ENCODE data around the gene ZNF445.

DNA sequence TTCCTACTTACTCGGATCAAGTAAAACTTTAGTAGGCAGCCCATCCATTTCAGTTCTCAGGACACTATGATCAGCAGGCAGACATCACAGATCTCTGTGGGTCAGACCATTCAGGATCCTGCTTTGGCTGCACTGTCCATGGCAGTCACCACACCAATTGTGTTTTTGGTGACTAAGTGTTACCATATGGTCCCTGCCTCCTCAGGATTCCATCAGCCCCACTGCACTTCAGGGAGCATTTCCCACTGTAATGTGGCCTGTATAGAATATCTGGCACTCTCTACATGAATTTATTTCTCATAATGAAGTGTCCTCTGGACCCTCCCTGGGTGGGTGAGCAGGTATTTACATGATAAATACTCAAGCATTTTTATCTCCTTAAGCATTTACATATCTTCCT lies 41.3 kb downstream of the ZNF445 start:
- TF ChIP-seq, protein P1, sequence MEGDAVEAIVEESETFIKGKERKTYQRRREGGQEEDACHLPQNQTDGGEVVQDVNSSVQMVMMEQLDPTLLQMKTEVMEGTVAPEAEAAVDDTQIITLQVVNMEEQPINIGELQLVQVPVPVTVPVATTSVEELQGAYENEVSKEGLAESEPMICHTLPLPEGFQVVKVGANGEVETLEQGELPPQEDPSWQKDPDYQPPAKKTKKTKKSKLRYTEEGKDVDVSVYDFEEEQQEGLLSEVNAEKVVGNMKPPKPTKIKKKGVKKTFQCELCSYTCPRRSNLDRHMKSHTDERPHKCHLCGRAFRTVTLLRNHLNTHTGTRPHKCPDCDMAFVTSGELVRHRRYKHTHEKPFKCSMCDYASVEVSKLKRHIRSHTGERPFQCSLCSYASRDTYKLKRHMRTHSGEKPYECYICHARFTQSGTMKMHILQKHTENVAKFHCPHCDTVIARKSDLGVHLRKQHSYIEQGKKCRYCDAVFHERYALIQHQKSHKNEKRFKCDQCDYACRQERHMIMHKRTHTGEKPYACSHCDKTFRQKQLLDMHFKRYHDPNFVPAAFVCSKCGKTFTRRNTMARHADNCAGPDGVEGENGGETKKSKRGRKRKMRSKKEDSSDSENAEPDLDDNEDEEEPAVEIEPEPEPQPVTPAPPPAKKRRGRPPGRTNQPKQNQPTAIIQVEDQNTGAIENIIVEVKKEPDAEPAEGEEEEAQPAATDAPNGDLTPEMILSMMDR (IDR thresholded peaks at IDR 0.05), result no peak
- TF ChIP-seq ZFX (IDR thresholded peaks at IDR 0.05; ENCODE audit: borderline replicate concordance), result no peak
